Upper lobe of left lung (tissue), 6 donors: ENCODE data around the gene KCTD12. TPM values are rescaled to one million over a fixed set of nuclear protein-coding genes. Genes with fewer than 3 reads are reported as not detected.
A peak's percentile ranks its signal among the peaks of the same experiment; 100 is the strongest.

Source experiments
- ATAC-seq, 2 donors: fragments of 200-7000 bp; cut with Tn5 transposase; one replicate each; pipeline ENCODE4 v1.9.1; 2022; ENCODE audit warnings: mild to moderate bottlenecking in 2 of 2, moderate library complexity in 2 of 2; ENCODE audit not compliant: low FRiP score in 2 of 2
- DNase-seq, 2 donors: peaks; one replicate each; pipeline ENCODE4 v3.0.0-alpha.2; 2019 to 2020
- H3K27ac ChIP-seq, 4 donors: fragments of 200-600 bp; sonication (generic); one replicate each; pipeline ENCODE4 v1.5.1; 2016 to 2019
- H3K27me3 ChIP-seq, 4 donors: fragments of 200-600 bp; sonication (generic); one replicate each; pipeline ENCODE4 v1.5.1; 2017 to 2019
- H3K36me3 ChIP-seq, 4 donors: fragments of 200-600 bp; sonication (generic); one replicate each; pipeline ENCODE4 v1.5.1; 2016 to 2019
- H3K4me1 ChIP-seq, 4 donors: fragments of 200-600 bp; sonication (generic); one replicate each; pipeline ENCODE4 v1.5.1; 2018 to 2019
- H3K4me3 ChIP-seq, 4 donors: fragments of 200-600 bp; sonication (generic); one replicate each; pipeline ENCODE4 v1.5.1; 2017 to 2019; ENCODE audit warnings: mild to moderate bottlenecking in 2 of 4, moderate library complexity in 1 of 4
- H3K9me3 ChIP-seq, 4 donors: fragments of 200-600 bp; sonication (generic); one replicate each; pipeline ENCODE4 v1.5.1; 2018 to 2019
- EP300 ChIP-seq, 4 donors: sonication (generic); formaldehyde crosslinking; IDR thresholded peaks; one replicate each; pipeline ENCODE4 v1.5.1; 2017; ENCODE audit warnings: antibody characterized with exemption in 4 of 4, control low read depth in 2 of 4
- POLR2A ChIP-seq, 4 donors: fragments of 450-650 bp; IDR thresholded peaks; one replicate each; pipeline ENCODE4 v1.5.1; 2016 to 2017; ENCODE audit warnings: antibody characterized with exemption in 4 of 4, mild to moderate bottlenecking in 2 of 4
- POLR2AphosphoS5 ChIP-seq, 2 donors: sonication (generic); formaldehyde crosslinking; IDR thresholded peaks; one replicate each; pipeline ENCODE4 v1.5.1; 2017; ENCODE audit warnings: antibody characterized with exemption in 2 of 2
- whole genome bisulfite sequencing, 2 donors: methylation state at CpG; one replicate each; pipeline ENCODE4 v1.1.5; 2017 to 2018; 5-methylcytosine and 5-hydroxymethylcytosine counted together
- total RNA-seq, 6 donors: library from RNA; depleted of rRNA in 4 of 6; stranded (reverse); fragments of >200 nt in 4 of 6; gene quantifications; one replicate each; pipeline versions ENCODE4 v1.1.0 to v1.2.1, GENCODE V29; 2016 to 2021
- TF ChIP-seq, protein P1 (sequence below), 6 experiments: fragments of 450-650 bp in 4 of 6; fragments of 200-600 bp in 2 of 6; sonication (generic) in 2 of 6; IDR thresholded peaks; one replicate each; pipeline ENCODE4 v1.5.1; 2016 to 2019; ENCODE audit warnings: antibody characterized with exemption in 6 of 6
- donor health status: DM: no; HTN: no; CAD: no; lungs with moderate emphysema.
- donor health status: DM: no; HTN: yes; CAD: no; lungs with severe emphysema.

KCTD12 gene
- total RNA-seq, 6 donors from 2014 or later: 40.9 to 165 (median 85.6) TPM

DNA sequence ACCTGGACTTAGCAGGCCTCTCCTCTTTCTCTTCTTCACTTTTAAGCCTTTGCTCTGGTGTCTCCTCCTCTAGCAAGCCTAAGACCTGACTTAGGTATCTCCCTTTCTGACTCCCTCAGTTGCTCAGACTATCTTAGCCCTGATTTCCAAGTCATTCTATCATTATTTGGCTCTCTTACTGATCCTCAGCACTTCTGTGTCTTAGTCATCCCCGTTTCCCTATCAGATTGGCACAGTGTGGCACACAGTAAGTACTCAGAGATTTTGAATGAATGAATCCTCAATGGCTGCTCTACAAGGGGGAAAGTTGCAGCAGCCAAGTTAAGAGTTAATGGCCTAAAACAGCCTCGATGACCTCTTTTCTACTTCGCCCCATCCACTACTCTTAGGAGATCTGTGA, 8.2 kb downstream of the KCTD12 start:
- Histone ChIP-seq H3K9me3 (no peaks in the 10 kb centered on the region), H3K4me3 (no peak overlapping the region), H3K4me1 (peaks cover 19 to 30% (median 21%) of the 10 kb centered on the region in 4 donors), H3K27me3 (no peaks in the 10 kb centered on the region), H3K36me3 (no peaks in the 10 kb centered on the region), H3K27ac (peak overlapping the region in 2 of 4 donors; percentile 68 to 87)
- DNase-seq (no peak), ATAC-seq (no peak)
- WGBS, 2 donors: 75 to 86% methylated on average over 3 of the region's 3 CpGs
- no peak for TF ChIP-seq POLR2A (IDR thresholded peaks at IDR 0.05)
- TF ChIP-seq POLR2AphosphoS5 (IDR thresholded peaks at IDR 0.05): no peak
- TF ChIP-seq, protein P1, sequence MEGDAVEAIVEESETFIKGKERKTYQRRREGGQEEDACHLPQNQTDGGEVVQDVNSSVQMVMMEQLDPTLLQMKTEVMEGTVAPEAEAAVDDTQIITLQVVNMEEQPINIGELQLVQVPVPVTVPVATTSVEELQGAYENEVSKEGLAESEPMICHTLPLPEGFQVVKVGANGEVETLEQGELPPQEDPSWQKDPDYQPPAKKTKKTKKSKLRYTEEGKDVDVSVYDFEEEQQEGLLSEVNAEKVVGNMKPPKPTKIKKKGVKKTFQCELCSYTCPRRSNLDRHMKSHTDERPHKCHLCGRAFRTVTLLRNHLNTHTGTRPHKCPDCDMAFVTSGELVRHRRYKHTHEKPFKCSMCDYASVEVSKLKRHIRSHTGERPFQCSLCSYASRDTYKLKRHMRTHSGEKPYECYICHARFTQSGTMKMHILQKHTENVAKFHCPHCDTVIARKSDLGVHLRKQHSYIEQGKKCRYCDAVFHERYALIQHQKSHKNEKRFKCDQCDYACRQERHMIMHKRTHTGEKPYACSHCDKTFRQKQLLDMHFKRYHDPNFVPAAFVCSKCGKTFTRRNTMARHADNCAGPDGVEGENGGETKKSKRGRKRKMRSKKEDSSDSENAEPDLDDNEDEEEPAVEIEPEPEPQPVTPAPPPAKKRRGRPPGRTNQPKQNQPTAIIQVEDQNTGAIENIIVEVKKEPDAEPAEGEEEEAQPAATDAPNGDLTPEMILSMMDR (IDR thresholded peaks at IDR 0.05): no peak
- no peak for TF ChIP-seq EP300 (IDR thresholded peaks at IDR 0.05)

DNA sequence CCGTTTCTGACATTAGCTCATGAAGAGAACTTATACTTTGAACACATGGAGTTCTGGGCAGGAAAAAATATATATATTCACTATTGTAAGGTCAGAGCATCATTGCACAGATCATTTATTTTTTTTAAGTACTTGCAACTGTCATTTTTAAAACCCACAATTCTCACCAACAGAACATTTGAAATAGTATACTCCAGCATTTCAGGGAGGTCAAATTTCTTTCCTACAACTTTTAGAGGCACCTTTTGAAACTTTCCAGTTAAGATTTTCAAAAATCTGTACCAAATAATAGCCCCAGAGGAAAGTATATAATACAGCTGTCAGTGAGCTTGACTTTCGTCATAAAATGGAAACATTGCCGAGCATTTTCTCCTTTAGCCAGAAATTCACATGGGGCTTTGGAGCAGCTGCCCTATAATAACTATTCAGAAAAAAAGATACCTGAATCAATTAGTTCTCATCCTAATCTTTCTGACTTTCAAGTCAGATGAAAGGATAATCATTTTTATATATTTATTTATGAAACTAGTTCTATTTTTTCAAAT, 10.9 kb downstream of the KCTD12 start:
- 80 to 86% methylated on average over 3 of the region's 3 CpGs for WGBS, 2 donors
- DNase-seq (no peak), ATAC-seq (no peak)
- Histone ChIP-seq H3K4me1 (peaks cover 9 to 21% (median 15%) of the 10 kb centered on the region in 4 donors), H3K27ac (no peak overlapping the region), H3K9me3 (no peaks in the 10 kb centered on the region), H3K27me3 (no peaks in the 10 kb centered on the region), H3K36me3 (no peaks in the 10 kb centered on the region), H3K4me3 (no peak overlapping the region)
- TF ChIP-seq EP300 (IDR thresholded peaks at IDR 0.05): no peak
- no peak for TF ChIP-seq POLR2A (IDR thresholded peaks at IDR 0.05)
- TF ChIP-seq, protein P1 (IDR thresholded peaks at IDR 0.05): no peak
- TF ChIP-seq POLR2AphosphoS5 (IDR thresholded peaks at IDR 0.05): no peak

DNA sequence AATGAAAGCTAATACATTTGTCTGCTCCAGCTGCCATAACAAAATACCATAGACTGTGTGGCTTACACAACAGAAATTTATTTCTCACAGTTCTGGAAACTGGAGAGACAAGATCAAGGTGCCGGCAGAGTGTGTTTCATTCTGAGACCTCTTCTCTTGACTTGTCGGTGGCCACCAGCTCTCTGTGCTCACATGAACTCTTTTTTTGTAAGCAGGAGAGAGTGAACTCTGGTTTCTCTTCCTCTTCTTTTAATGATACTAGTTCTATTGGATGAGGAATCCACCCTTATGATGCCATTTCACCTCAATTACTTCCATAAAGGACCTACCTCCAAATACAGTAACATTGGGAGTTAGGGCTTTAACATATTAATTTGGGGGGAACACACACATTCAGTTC, 11.7 kb downstream of the KCTD12 start:
- H3K27me3 ChIP-seq: no peaks in the 10 kb centered on the region
- no peak overlapping the region for H3K27ac ChIP-seq
- H3K4me3 ChIP-seq: no peak overlapping the region
- TF ChIP-seq EP300 (IDR thresholded peaks at IDR 0.05) (no peak), POLR2A (IDR thresholded peaks at IDR 0.05) (peak in 1 of 4 donors; percentile 42), POLR2AphosphoS5 (IDR thresholded peaks at IDR 0.05) (no peak)
- TF ChIP-seq, protein P1 (IDR thresholded peaks at IDR 0.05): no peak
- DNase-seq: no peak
- ATAC-seq: peak in 1 of 2 donors; percentile 57
- peaks cover under 1 to 14% (median 11%) of the 10 kb centered on the region in 4 donors for H3K4me1 ChIP-seq
- no peaks in the 10 kb centered on the region for H3K36me3 ChIP-seq
- H3K9me3 ChIP-seq: no peaks in the 10 kb centered on the region
- 81 to 94% methylated on average over 2 of the region's 2 CpGs for WGBS, 2 donors

DNA sequence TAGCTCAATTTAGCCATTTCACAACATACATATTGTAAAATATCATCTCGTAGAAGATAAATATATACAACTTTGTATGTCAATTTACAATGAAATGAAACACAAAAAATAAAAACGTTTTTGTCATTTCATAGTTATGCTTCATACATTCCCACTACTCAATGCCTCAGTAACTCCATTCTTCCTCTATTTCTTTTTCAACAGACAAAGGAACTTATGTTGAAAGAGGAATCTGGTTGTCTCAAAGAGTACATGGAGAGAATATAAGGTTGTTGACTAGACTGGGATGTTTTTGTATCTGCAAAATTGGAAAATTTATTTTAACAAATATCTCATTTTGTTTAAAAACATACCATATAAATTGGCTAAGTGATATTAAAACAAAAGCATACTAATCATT, 12.8 kb downstream of the KCTD12 start:
- Histone ChIP-seq H3K9me3 (no peaks in the 10 kb centered on the region), H3K27me3 (no peaks in the 10 kb centered on the region), H3K36me3 (no peaks in the 10 kb centered on the region), H3K4me1 (peaks cover 0 to 14% (median 6%) of the 10 kb centered on the region in 4 donors), H3K4me3 (no peak overlapping the region), H3K27ac (no peak overlapping the region)
- TF ChIP-seq, protein P1 (IDR thresholded peaks at IDR 0.05): no peak
- no peak for TF ChIP-seq POLR2A (IDR thresholded peaks at IDR 0.05)
- TF ChIP-seq EP300 (IDR thresholded peaks at IDR 0.05): no peak
- TF ChIP-seq POLR2AphosphoS5 (IDR thresholded peaks at IDR 0.05): no peak
- DNase-seq (no peak), ATAC-seq (peak in 1 of 2 donors; percentile 56)
- WGBS, 2 donors: 76 to 79% methylated on average over 2 of the region's 2 CpGs

DNA sequence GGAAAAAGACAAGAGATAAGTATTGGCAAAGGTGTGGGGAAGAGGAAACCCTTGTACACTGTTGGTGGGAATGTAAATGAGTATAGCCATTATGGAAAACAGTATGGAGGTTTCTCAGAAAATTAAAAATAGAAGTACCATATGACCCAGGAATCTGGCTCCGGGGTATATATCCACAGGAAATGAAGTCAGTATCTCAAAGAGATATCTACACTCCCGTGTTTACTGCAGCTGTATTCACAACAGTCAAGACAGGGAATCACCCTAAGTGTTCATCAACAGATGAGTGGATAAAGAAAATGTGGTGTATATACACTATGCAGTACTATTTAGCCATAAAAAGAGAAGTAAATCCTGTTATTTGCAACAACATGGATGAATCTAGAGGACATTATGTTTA, 13.5 kb downstream of the KCTD12 start:
- TF ChIP-seq POLR2AphosphoS5 (IDR thresholded peaks at IDR 0.05): no peak
- TF ChIP-seq EP300 (IDR thresholded peaks at IDR 0.05): no peak
- TF ChIP-seq, protein P1 (IDR thresholded peaks at IDR 0.05): no peak
- no peak for TF ChIP-seq POLR2A (IDR thresholded peaks at IDR 0.05)
- no peaks in the 10 kb centered on the region for H3K36me3 ChIP-seq
- WGBS, 2 donors: 41 to 58% methylated on average over 2 of the region's 2 CpGs
- H3K4me3 ChIP-seq: no peak overlapping the region
- DNase-seq (no peak), ATAC-seq (no peak)
- H3K4me1 ChIP-seq: peaks cover 0 to 7% (median 1%) of the 10 kb centered on the region in 4 donors
- no peaks in the 10 kb centered on the region for H3K27me3 ChIP-seq
- H3K9me3 ChIP-seq: no peaks in the 10 kb centered on the region
- no peak overlapping the region for H3K27ac ChIP-seq
